HG03045 (cell line): ENCODE data around the gene DMWD.
"Not testable (repeated sequence)": the region's sequence is repeated elsewhere in the genome, so short reads cannot be mapped to it uniquely, and the experiment has no call there.

Experiments
- ATAC-seq: cut with Tn5 transposase; IDR thresholded peaks from one replicate; pipeline ENCODE4 v1.9.1; 2021; ENCODE audit warnings: mild to moderate bottlenecking, moderate library complexity; ENCODE audit not compliant: unreplicated experiment

The DMWD gene

GRCh38 chr19:45817010-45817724 lies 24.5 kb upstream of the DMWD start:
- ATAC-seq: peak; percentile 69

- ATAC-seq: no peak
Observed at GRCh38 chr19:45816236-45817009, 23.8 kb upstream of the DMWD start.

GRCh38 chr19:45815481-45816216 lies 23.0 kb upstream of the DMWD start:
- ATAC-seq: no peak

GRCh38 chr19:45814851-45815480 lies 22.3 kb upstream of the DMWD start, which contains the start of gene RSPH6A:
RSPH6A (minus strand) TSS chr19:45815308; CDS start chr19:45815176, 132 bp downstream.
- ATAC-seq: no peak

GRCh38 chr19:45814166-45814780 lies 21.6 kb upstream of the DMWD start:
- ATAC-seq: no peak

GRCh38 chr19:45812297-45812696 lies 19.7 kb upstream of the DMWD start:
- ATAC-seq: no peak

GRCh38 chr19:45809643-45810159 lies 17.1 kb upstream of the DMWD start:
- no peak for ATAC-seq

- ATAC-seq: no peak
Observed at GRCh38 chr19:45805719-45806118, 13.1 kb upstream of the DMWD start.

GRCh38 chr19:45804959-45805230 lies 12.2 kb upstream of the DMWD start:
- ATAC-seq: no peak

- no peak for ATAC-seq
Observed at GRCh38 chr19:45804140-45804958, 11.7 kb upstream of the DMWD start.

GRCh38 chr19:45801603-45802175 lies 9.0 kb upstream of the DMWD start:
- ATAC-seq: no peak

GRCh38 chr19:45800070-45800553 lies 7.5 kb upstream of the DMWD start:
- no peak for ATAC-seq

- not testable (repeated sequence) for ATAC-seq
Observed at GRCh38 chr19:45799541-45799940, 6.9 kb upstream of the DMWD start.

- ATAC-seq: peak; percentile 47
Observed at GRCh38 chr19:45798995-45799517, 6.4 kb upstream of the DMWD start.

- no peak for ATAC-seq
Observed at GRCh38 chr19:45794627-45795026, 2.0 kb upstream of the DMWD start.

GRCh38 chr19:45793876-45794275 lies 1.2 kb upstream of the DMWD start:
- ATAC-seq: no peak

- no peak for ATAC-seq
Observed at GRCh38 chr19:45793178-45793564, 526 bp upstream of the DMWD start.

- peak; percentile 13 for ATAC-seq
Observed at GRCh38 chr19:45791744-45792469, 738 bp downstream of the DMWD start.
